SK-N-SH (cell line): ENCODE measurements around the gene PPRC1. TPM values are rescaled to one million over a fixed set of nuclear protein-coding genes. Genes with fewer than 3 reads are reported as not detected.

Source experiments
- CTCF ChIA-PET: fragments of 300-600, 350-600 bp; formaldehyde crosslinking; extraction: SDS; loops from one replicate; lab custom pipeline; 2021; lab: Yijun Ruan, JAX
- POLR2A ChIA-PET: fragments of 350-600 bp; sonication (Branson Sonifier 250); formaldehyde crosslinking; extraction: SDS; loops from one replicate; lab custom pipeline; 2020; ENCODE audit warnings: antibody characterized with exemption, inconsistent platforms; lab: Yijun Ruan, JAX
- DNase-seq: peaks from one replicate; pipeline ENCODE4 v3.0.0; 2012
- H2AFZ ChIP-seq: fragments of 200-600 bp; sonication (generic); 2 replicates; pipeline ENCODE4 v1.8.1; 2016; ENCODE audit warnings: antibody characterized with exemption, mild to moderate bottlenecking, low read depth
- H3F3A ChIP-seq: fragments of 200-600 bp; sonication (generic); replicated peaks from 2 replicates; pipeline ENCODE3; 2016; ENCODE audit warnings: antibody characterized with exemption, mild to moderate bottlenecking; ENCODE audit not compliant: insufficient read depth
- H3K27ac ChIP-seq, 2 experiments: fragments of 200-500 bp in 1 of 2; fragments of 200-600 bp in 1 of 2; sonication (Bioruptor generic) in 1 of 2; sonication (generic), shearing (Covaris generic) in 1 of 2; 2 replicates each; pipeline versions ENCODE4 v1.5.1 to v1.6.1; 2014 to 2016; ENCODE audit warnings: low read depth in 2 of 2, inconsistent platforms in 1 of 2, low read length in 1 of 2, mild to moderate bottlenecking in 1 of 2, mixed read lengths in 1 of 2
- H3K27me3 ChIP-seq: fragments of 200-600 bp; sonication (generic), shearing (Covaris generic); 2 replicates; pipeline ENCODE4 v1.6.1; 2016; ENCODE audit warnings: mixed run types; ENCODE audit not compliant: insufficient read depth
- H3K36me3 ChIP-seq, 2 experiments: fragments of 200-500 bp in 1 of 2; fragments of 200-600 bp in 1 of 2; sonication (Bioruptor generic) in 1 of 2; sonication (generic) in 1 of 2; replicated peaks in 1 of 2; 2 replicates each; pipeline versions ENCODE3 to v1.5.1; 2014 to 2016; ENCODE audit warnings: low read length in 1 of 2, mild to moderate bottlenecking in 1 of 2; ENCODE audit not compliant: insufficient read depth in 2 of 2, control insufficient read depth in 1 of 2
- H3K4me1 ChIP-seq, 2 experiments: fragments of 200-500 bp in 1 of 2; fragments of 200-600 bp in 1 of 2; sonication (Bioruptor generic) in 1 of 2; sonication (generic), shearing (Covaris generic) in 1 of 2; 2 replicates each; pipeline versions ENCODE4 v1.5.1 to v1.6.1; 2014 to 2016; ENCODE audit warnings: low read depth in 1 of 2, low read length in 1 of 2, mixed run types in 1 of 2; ENCODE audit not compliant: insufficient read depth in 2 of 2, control insufficient read depth in 1 of 2
- H3K4me2 ChIP-seq: fragments of 200-600 bp; sonication (generic), shearing (Covaris generic); 2 replicates; pipeline ENCODE4 v1.6.1; 2017; ENCODE audit warnings: mixed run types
- H3K4me3 ChIP-seq, 2 experiments: fragments of 200-500 bp in 1 of 2; fragments of 200-600 bp in 1 of 2; sonication (Bioruptor generic) in 1 of 2; sonication (generic), shearing (Covaris generic) in 1 of 2; 2 replicates each; pipeline versions ENCODE4 v1.5.1 to v1.8.1; 2014 to 2016; ENCODE audit warnings: low read depth in 2 of 2, inconsistent platforms in 1 of 2, low read length in 1 of 2, mild to moderate bottlenecking in 1 of 2, mixed read lengths in 1 of 2, moderate library complexity in 1 of 2
- H3K79me2 ChIP-seq: fragments of 200-600 bp; sonication (generic); 2 replicates; pipeline ENCODE4 v1.8.1; 2017; ENCODE audit warnings: mild to moderate bottlenecking; ENCODE audit not compliant: insufficient read depth
- H3K9ac ChIP-seq: fragments of 200-600 bp; sonication (generic); 2 replicates; pipeline ENCODE4 v1.6.1; 2017; ENCODE audit warnings: mixed run types
- H3K9me2 ChIP-seq: fragments of 200-600 bp; sonication (generic); 2 replicates; pipeline ENCODE4 v1.6.1; 2017; ENCODE audit warnings: mixed run types
- H3K9me3 ChIP-seq: fragments of 200-600 bp; sonication (generic); 2 replicates; pipeline ENCODE4 v1.6.1; 2017; ENCODE audit warnings: mixed run types, mild to moderate bottlenecking, moderate library complexity
- H4K20me1 ChIP-seq: fragments of 200-600 bp; sonication (generic); 2 replicates; pipeline ENCODE4 v1.6.1; 2017; ENCODE audit warnings: mild to moderate bottlenecking, mixed run types; ENCODE audit not compliant: insufficient read depth
- ELF1 ChIP-seq: IDR thresholded peaks from 2 replicates; pipeline ENCODE4 v1.4.0; 2012
- EP300 ChIP-seq, 2 experiments: IDR thresholded peaks; 2 replicates each; pipeline versions ENCODE4 v1.4.0 to v1.6.1; 2012; ENCODE audit warnings: borderline replicate concordance in 1 of 2, low read depth in 1 of 2, low read length in 1 of 2
- EZH2phosphoT487 ChIP-seq: fragments of 200-600 bp; sonication (generic); IDR thresholded peaks from 2 replicates; pipeline ENCODE4 v1.6.1; 2017; ENCODE audit warnings: low read depth, mixed run types, mild to moderate bottlenecking, antibody characterized with exemption, moderate library complexity, borderline replicate concordance
- GABPA ChIP-seq: IDR thresholded peaks from 2 replicates; pipeline ENCODE4 v1.4.0; 2012; ENCODE audit warnings: low read depth, mild to moderate bottlenecking
- JUND ChIP-seq: IDR thresholded peaks from 2 replicates; pipeline ENCODE4 v1.4.0; 2012
- MEF2A ChIP-seq: IDR thresholded peaks from 2 replicates; pipeline ENCODE4 v1.4.0; 2012; ENCODE audit warnings: low read depth, borderline replicate concordance
- NFIC ChIP-seq: IDR thresholded peaks from 2 replicates; pipeline ENCODE4 v1.4.0; 2012; ENCODE audit warnings: borderline replicate concordance
- NRF1 ChIP-seq: IDR thresholded peaks from 2 replicates; pipeline ENCODE4 v1.6.1; 2012; ENCODE audit warnings: low read depth, mild to moderate bottlenecking, low read length
- POLR2AphosphoS5 ChIP-seq: IDR thresholded peaks from 2 replicates; pipeline ENCODE4 v1.6.1; 2012; ENCODE audit warnings: low read depth, low read length
- RAD21 ChIP-seq: IDR thresholded peaks from 2 replicates; pipeline ENCODE4 v1.6.1; 2012; ENCODE audit warnings: mild to moderate bottlenecking, low read length
- RCOR1 ChIP-seq: fragments of 150-350 bp; IDR thresholded peaks from 2 replicates; pipeline ENCODE4 v1.6.1; 2017; ENCODE audit warnings: antibody characterized with exemption, low read length
- REST ChIP-seq: IDR thresholded peaks from 2 replicates; pipeline ENCODE4 v1.6.1; 2012; ENCODE audit warnings: mild to moderate bottlenecking, low read depth, low read length, moderate library complexity
- RFX5 ChIP-seq: IDR thresholded peaks from 2 replicates; pipeline ENCODE4 v1.6.1; 2012; ENCODE audit warnings: mild to moderate bottlenecking, improper control_type of control experiment, low read length
- RXRA ChIP-seq: IDR thresholded peaks from 2 replicates; pipeline ENCODE4 v1.4.0; 2012; ENCODE audit warnings: low read depth, mild to moderate bottlenecking, borderline replicate concordance
- SIN3A ChIP-seq: IDR thresholded peaks from 2 replicates; pipeline ENCODE4 v1.6.1; 2012; ENCODE audit warnings: low read depth, mild to moderate bottlenecking, low read length, moderate library complexity, borderline replicate concordance
- TAF1 ChIP-seq: IDR thresholded peaks from 2 replicates; pipeline ENCODE4 v1.6.1; 2012; ENCODE audit warnings: low read depth, mild to moderate bottlenecking, low read length, moderate library complexity, borderline replicate concordance
- TCF12 ChIP-seq: IDR thresholded peaks from 2 replicates; pipeline ENCODE4 v1.4.0; 2012
- USF2 ChIP-seq: fragments of 150-350 bp; IDR thresholded peaks from 2 replicates; pipeline ENCODE4 v1.6.1; 2017; ENCODE audit warnings: antibody characterized with exemption, low read length, low read depth, borderline replicate concordance
- YY1 ChIP-seq: IDR thresholded peaks from 2 replicates; pipeline ENCODE4 v1.4.0; 2012; ENCODE audit warnings: low read depth, mild to moderate bottlenecking
- ZBTB33 ChIP-seq: IDR thresholded peaks from 2 replicates; pipeline ENCODE4 v1.4.0; 2012; ENCODE audit warnings: low read depth, borderline replicate concordance
- WGBS: methylation state at CpG from one replicate; pipeline ENCODE4 v1.1.6; 2017; ENCODE audit warnings: low lambda C conversion rate; 5-methylcytosine and 5-hydroxymethylcytosine counted together
- polyA plus RNA-seq, 3 experiments: library from polyadenylated mRNA; depleted of rRNA; stranded (reverse); fragments of >200 nt; gene quantifications; 2 replicates each; pipeline ENCODE4 v1.2.3, GENCODE V29; 2012

Gene PPRC1
- polyA plus RNA-seq, 1 of the 3 experiments (the other 2 are of a cell fraction) = 23.1 TPM

- TF ChIP-seq REST (no peak), ZBTB33 (no peak), NRF1 (no peak), ELF1 (no peak), SIN3A (peak; percentile 94), TAF1 (no peak), RXRA (no peak)
- TF ChIP-seq, all 33 proteins: peak for 7
Observed at GRCh38 chr10:102133373-102134195, 744 bp downstream of the PPRC1 start (continued).

GRCh38 chr10:102134416-102134815 is 1.6 kb downstream of the PPRC1 start:
- peak overlapping the region; percentile 69 for H3K4me2 ChIP-seq
- no peak for TF ChIP-seq RCOR1
- no peak for TF ChIP-seq POLR2AphosphoS5
- TF ChIP-seq USF2 = no peak
- no peak for TF ChIP-seq MEF2A
- TF ChIP-seq ELF1 = no peak
- TF ChIP-seq EP300 (IDR thresholded peaks at IDR 0.05; ENCODE audit: borderline replicate concordance in 1 of 2, low read depth in 1 of 2, low read length in 1 of 2) = no peak
- TF ChIP-seq YY1 = no peak
- TF ChIP-seq EZH2phosphoT487 = no peak
- no peak for TF ChIP-seq ZBTB33
- TF ChIP-seq NFIC = no peak
- TF ChIP-seq SIN3A = no peak
- TF ChIP-seq RAD21 = no peak
- no peak for TF ChIP-seq JUND
- TF ChIP-seq RFX5 = no peak
- TF ChIP-seq GABPA = no peak
- TF ChIP-seq TCF12 = no peak
- ChIA-PET CTCF (interaction anchor here (0.9 to 1.5 kb wide), 2 partner anchors 17 to 218 kb away, joined by 3 to 4 read pairs; no protein-coding TSS in a partner anchor), POLR2A (no interaction called here)
- H3K27me3 ChIP-seq = no peaks in the 10 kb centered on the region
- no peaks in the 10 kb centered on the region for H3K9me2 ChIP-seq
- H3K4me1 ChIP-seq = peaks cover 13 to 18% of the 10 kb centered on the region in 2 experiments; a peak in 2 of 4 replicates
- no peak overlapping the region for H2AFZ ChIP-seq
- H3K9ac ChIP-seq = peak overlapping the region; percentile 97
- peak overlapping the region in 1 of 2 experiments; percentile 91; a peak in 1 of 4 replicates for H3K27ac ChIP-seq
- H3K9me3 ChIP-seq = no peaks in the 10 kb centered on the region
- no peak for DNase-seq
- 55% methylated on average over 2 of the region's 2 CpGs for WGBS
- H3K79me2 ChIP-seq = peaks cover 66% of the 10 kb centered on the region
- peaks cover 56% of the 10 kb centered on the region for H4K20me1 ChIP-seq
- peaks cover 17 to 25% of the 10 kb centered on the region in 2 experiments for H3K36me3 ChIP-seq
- peak overlapping the region; percentile 90 to 99 for H3K4me3 ChIP-seq
- peaks cover 10% of the 10 kb centered on the region for H3F3A ChIP-seq
